Activated naive CD8-positive, alpha-beta T cell (primary cell): ENCODE data around the gene HOXC10.
A peak's percentile ranks its signal among the peaks of the same experiment; 100 is the strongest.

Experiments used
- H3K27ac Mint-ChIP-seq: one replicate; pipeline ENCODE4 v1.8.0; 2021; ENCODE audit warnings: mixed read lengths
- H3K27me3 Mint-ChIP-seq: one replicate; pipeline ENCODE4 v1.8.0; 2021; ENCODE audit warnings: mixed read lengths
- H3K36me3 Mint-ChIP-seq: one replicate; pipeline ENCODE4 v1.8.0; 2021; ENCODE audit warnings: mixed read lengths
- H3K4me1 Mint-ChIP-seq: one replicate; pipeline ENCODE4 v1.8.0; 2021; ENCODE audit warnings: low read depth, mixed read lengths
- H3K4me3 Mint-ChIP-seq: one replicate; pipeline ENCODE4 v1.8.0; 2021; ENCODE audit warnings: mild to moderate bottlenecking, mixed read lengths
- H3K9me3 Mint-ChIP-seq: one replicate; pipeline ENCODE4 v1.8.0; 2021; ENCODE audit warnings: low read depth, mixed read lengths

Gene HOXC10

DNA sequence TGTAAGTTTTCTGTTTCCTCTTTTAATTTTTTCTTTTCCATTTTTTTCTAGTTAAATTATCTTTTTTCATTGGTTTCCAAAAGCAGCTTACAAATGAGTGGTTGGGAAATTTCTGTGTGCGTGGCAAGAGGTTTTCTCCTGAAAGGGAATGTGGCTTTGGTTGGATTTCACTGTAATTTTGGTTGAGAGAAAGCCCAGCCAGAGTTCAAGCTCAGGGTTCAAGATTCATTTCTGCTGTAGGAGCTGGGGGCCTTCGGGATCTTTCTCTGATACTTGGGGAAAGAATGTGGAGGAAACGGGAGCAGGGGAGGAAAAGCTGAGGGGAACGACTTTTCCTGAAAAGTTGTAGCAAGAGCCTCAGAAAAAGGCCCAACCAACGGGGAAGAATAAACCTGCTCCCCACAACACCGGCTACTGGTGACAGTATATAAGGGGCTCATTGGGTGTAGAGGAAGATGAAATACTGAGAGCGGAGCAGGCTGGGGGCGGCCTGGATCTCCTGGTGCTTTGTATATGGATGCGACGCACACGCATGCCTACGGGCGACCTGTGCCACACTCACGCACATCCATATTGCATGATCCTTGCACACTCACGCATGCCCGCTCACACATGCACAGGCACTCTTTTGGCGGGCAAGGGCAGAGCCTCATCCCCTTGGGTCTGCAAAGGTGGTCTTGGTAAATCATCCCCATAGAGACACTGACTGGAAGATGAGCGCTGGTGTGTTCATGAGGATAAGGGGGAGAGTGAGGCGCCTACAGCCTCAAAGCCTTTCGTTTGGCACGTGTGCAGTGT is 1.9 kb downstream of the HOXC10 start:
- Mint-ChIP-seq H3K9me3 (no peaks in the 10 kb centered on the region), H3K4me3 (peak overlapping the region; percentile 38), H3K27ac (no peak overlapping the region), H3K4me1 (peaks cover 33% of the 10 kb centered on the region), H3K27me3 (peaks cover 67% of the 10 kb centered on the region), H3K36me3 (no peaks in the 10 kb centered on the region)

DNA sequence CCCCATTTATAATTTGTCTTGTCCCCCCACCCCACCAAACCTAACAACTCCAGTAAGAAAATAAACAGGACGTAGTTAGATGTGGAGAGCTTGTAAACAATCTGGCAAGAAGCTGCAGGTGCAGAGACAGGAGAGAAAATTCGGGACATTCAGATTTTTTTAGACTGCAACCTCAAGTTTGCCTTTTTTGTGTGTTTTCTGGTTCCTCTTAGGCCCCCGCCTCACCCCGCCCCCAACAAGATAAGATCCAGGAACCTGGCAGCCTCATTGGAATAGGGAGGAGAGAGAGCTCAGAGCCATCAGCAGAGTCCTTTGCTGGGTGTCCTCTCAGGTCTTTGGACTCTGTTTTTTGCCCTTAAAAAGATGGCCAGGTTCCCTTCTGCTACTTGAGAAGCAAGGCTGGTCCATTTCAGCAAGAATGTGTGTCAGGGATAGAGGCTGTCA is 2.9 kb downstream of the HOXC10 start:
- H3K4me3 Mint-ChIP-seq: no peak overlapping the region
- no peaks in the 10 kb centered on the region for H3K9me3 Mint-ChIP-seq
- peaks cover 67% of the 10 kb centered on the region for H3K27me3 Mint-ChIP-seq
- peaks cover 36% of the 10 kb centered on the region for H3K4me1 Mint-ChIP-seq
- H3K27ac Mint-ChIP-seq: no peak overlapping the region
- H3K36me3 Mint-ChIP-seq: no peaks in the 10 kb centered on the region

DNA sequence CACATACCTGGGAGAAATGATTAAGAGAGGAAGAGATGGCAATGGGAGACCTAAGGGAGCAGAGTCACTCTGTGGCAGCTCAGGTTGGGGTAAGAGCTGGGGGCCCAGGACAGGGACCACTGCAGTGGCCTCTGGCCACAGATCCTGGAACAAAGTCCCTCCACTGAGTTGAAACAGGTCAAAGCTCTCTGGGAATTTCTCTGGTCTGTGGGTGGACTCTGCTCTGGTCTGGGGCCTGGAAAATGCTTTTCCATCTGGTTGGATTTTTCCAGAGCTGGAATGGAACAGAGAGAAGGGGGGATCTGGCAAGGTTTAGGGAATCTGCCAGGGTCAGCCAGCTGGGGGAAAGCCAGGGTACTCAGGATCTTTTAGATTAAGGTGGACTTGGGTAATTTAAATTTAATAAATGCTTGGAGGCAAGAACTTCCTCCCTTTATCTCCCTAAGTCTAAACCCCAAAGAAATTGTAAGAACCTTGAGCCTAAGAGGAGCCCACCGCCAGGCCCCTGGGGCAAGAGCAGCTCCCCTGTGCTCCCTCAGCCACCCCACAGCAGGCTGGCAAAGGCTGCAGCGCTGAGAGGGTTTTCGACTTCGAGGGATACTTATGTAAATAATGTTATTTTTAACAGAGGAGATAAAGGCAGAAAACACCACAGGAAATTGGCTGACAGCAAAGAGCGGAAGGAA is 3.7 kb downstream of the HOXC10 start:
- Mint-ChIP-seq H3K27me3 (peaks cover 66% of the 10 kb centered on the region), H3K4me3 (no peak overlapping the region), H3K27ac (no peak overlapping the region), H3K4me1 (peaks cover 39% of the 10 kb centered on the region), H3K36me3 (no peaks in the 10 kb centered on the region), H3K9me3 (no peaks in the 10 kb centered on the region)

DNA sequence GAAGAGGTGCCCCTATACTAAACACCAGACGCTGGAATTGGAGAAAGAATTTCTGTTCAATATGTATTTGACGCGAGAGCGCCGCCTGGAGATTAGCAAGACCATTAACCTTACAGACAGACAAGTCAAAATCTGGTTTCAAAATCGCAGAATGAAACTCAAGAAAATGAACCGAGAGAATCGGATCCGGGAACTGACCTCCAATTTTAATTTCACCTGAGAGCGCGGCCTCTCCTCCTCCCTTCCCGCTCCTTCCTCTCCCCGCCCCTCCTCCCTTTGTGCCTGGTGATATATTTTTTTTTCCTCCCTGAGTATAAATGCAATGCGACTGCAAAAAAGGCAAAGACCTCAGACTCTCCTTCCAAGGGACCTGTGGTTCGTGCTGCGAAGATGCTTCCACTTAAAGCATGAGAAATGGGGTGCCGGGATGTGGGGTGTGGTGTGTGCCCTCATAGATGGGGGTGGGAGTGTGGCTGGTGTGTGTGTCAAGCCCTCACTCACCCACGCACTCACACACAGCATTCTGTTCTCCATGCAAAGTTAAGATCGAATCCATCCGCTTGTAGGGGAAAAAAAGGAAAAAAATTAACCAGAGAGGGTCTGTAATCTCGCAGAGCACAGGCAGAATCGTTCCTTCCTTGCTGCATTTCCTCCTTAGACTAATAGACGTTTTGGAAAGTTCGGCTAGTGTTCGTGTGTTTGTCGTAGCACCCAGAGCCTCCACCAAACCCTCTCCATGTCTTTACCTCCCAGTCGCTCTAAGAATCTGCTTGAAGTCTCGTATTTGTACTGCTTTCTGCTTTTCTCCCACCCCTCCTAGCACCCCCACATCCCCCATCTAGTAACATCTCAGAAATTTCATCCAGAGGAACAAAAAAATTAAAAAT is 4.5 kb downstream of the HOXC10 start:
- Mint-ChIP-seq H3K9me3 (no peaks in the 10 kb centered on the region), H3K27ac (no peak overlapping the region), H3K36me3 (no peaks in the 10 kb centered on the region), H3K27me3 (peaks cover 69% of the 10 kb centered on the region), H3K4me1 (peaks cover 44% of the 10 kb centered on the region), H3K4me3 (peak overlapping the region; percentile 69)

DNA sequence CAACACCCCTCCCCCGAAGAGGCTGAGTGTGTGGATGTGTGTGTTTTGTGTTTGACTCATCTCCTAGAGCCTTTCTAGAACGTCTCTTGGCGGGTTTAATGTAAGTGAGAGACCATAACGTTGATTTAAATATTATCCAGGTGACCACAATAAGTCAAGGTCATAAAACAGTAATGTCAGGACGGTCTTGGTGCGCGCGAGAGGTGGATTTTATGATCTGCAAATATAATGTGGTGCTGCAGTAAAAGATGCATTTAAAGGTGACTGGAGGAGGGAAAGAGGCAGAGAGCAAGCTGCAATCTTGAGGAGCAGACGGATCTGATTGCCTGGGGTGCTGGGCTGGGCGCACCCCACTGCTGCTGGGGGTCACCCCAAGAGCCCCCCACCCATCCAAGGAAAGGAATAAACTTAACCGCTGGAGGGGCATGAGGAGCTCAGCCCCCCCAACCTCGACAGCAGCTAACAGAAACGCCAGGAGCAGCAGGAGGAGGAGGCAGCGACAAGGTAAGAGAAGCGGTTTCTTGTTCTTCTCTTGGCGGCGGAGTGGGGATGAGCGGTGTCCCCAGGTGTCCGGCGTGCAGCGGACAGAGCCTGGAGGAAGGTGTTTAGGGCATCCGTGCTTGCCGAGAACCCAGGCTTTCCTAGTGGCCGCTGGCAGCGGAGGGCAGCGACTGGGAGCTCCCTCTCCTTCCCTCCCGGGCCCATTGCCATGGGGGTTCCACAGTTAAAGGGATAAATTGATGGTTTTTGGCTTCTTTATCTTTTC is 5.5 kb downstream of the HOXC10 start:
- Mint-ChIP-seq H3K9me3 (no peaks in the 10 kb centered on the region), H3K27ac (no peak overlapping the region), H3K27me3 (peaks cover 68% of the 10 kb centered on the region), H3K36me3 (no peaks in the 10 kb centered on the region), H3K4me3 (peak overlapping the region; percentile 17), H3K4me1 (peaks cover 42% of the 10 kb centered on the region)

DNA sequence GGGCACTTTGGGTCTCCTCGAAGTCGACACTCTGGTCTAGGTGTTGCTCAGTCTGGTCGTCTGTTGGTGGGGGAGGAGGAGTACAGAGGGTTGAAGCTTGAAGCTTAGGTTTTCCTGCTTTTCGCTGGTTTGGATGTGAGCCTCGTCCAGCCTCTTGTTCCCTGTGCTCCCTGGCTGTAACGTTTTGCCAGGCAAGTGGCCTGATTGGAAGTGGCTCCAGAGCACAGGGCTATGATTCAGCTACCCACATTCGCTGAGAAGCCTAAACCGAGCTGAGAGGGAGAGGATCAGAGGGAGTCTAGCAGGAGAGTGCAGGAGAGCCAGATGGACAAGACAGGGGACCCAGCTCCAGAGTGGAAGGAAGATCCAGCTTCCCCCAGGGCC is 6.1 kb downstream of the HOXC10 start:
- Mint-ChIP-seq H3K36me3 (no peaks in the 10 kb centered on the region), H3K9me3 (no peaks in the 10 kb centered on the region), H3K4me1 (peaks cover 43% of the 10 kb centered on the region), H3K27me3 (peaks cover 66% of the 10 kb centered on the region), H3K27ac (no peak overlapping the region), H3K4me3 (no peak overlapping the region)

DNA sequence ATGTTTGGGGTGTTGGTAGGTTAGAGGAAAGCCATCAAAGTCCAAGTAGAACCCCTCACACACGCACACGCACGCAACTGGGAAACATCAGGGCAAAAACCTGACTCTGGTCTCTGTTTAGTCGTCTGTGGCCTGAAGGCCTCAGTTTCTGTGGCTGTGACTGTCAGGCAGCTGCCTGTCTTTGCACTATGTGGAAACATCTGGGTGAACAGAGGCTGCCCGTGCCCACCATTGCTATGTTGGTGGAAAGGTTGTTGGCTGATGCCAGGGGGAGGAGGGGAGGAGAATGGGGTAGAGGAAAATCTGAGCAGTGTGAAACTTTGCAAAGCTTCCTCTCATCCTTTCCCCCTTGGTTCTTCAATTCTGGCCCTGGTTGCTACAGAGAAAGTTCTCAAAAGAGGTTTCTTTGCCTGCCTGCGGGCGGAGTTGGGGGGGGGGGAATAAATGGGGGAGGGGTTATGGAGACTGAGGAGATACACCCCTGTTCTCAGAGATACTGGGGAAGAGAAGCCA is 7.5 kb downstream of the HOXC10 start:
- peaks cover 43% of the 10 kb centered on the region for H3K4me1 Mint-ChIP-seq
- no peak overlapping the region for H3K4me3 Mint-ChIP-seq

DNA sequence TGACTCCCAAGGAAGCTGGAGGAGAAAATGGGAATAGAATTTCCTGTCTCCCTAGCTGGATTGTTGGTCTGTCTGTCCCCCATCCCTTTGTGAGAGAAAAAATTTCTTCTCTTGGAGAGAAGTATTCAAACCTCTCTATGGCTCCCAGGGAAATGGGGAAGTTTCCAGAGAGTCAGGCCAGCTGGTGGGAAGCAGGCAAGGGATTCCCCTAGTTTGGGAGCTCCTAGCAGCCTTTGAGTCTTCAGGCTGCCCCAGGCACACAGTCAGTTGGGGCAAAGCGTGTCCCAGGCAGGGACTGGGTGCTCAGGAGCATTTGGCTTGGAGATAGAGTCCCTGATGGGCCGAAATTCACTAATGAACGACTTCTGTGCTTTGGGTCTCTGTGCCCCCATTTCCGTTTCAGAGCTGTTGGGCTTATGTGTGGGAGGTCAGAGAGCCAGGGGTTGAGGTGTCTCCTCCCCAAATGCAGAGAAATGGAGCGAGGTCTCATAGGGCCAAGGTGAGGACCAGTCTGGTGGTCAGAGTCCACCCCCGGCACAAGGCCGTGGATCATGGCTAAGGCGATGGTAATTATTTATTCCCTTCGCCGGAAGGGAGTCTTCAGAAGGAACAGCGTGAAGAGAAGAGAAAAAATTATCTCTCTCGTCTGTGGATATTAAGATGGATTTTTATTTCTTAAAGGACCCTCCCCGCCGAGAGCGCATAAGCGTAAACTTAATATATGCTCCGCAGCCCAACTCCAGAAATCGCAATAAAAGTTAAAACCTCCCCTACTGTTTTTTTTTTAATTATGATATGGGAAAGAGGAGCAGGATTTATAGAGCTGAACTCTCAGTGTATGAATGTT is 8.4 kb downstream of the HOXC10 start:
- H3K27me3 Mint-ChIP-seq: peaks cover 61% of the 10 kb centered on the region
- H3K27ac Mint-ChIP-seq: peak overlapping the region; percentile 34
- no peaks in the 10 kb centered on the region for H3K9me3 Mint-ChIP-seq
- peak overlapping the region; percentile 65 for H3K4me3 Mint-ChIP-seq
- peaks cover 50% of the 10 kb centered on the region for H3K4me1 Mint-ChIP-seq
- no peaks in the 10 kb centered on the region for H3K36me3 Mint-ChIP-seq

More for the DNA sequence above, 7.5 kb downstream of the HOXC10 start:
- Mint-ChIP-seq H3K36me3 (no peaks in the 10 kb centered on the region), H3K27ac (no peak overlapping the region), H3K27me3 (peaks cover 60% of the 10 kb centered on the region), H3K9me3 (no peaks in the 10 kb centered on the region)

DNA sequence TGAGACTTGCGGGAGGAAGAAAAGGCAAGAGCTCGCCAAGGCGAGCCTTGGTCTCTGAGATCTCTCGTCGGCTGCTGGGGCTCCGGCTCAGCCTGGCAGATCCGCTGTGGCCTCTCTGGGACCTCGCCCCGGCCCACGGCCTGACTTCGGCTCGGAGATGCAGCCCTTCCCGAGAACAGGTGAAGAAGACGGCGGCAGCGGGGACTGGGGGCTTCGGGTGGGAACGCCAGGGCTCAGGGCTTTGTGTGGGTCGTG is 9.0 kb downstream of the HOXC10 start:
- Mint-ChIP-seq H3K36me3 (no peaks in the 10 kb centered on the region), H3K27me3 (peaks cover 64% of the 10 kb centered on the region), H3K27ac (no peak overlapping the region), H3K4me3 (peak overlapping the region; percentile 65), H3K4me1 (peaks cover 49% of the 10 kb centered on the region), H3K9me3 (no peaks in the 10 kb centered on the region)

DNA sequence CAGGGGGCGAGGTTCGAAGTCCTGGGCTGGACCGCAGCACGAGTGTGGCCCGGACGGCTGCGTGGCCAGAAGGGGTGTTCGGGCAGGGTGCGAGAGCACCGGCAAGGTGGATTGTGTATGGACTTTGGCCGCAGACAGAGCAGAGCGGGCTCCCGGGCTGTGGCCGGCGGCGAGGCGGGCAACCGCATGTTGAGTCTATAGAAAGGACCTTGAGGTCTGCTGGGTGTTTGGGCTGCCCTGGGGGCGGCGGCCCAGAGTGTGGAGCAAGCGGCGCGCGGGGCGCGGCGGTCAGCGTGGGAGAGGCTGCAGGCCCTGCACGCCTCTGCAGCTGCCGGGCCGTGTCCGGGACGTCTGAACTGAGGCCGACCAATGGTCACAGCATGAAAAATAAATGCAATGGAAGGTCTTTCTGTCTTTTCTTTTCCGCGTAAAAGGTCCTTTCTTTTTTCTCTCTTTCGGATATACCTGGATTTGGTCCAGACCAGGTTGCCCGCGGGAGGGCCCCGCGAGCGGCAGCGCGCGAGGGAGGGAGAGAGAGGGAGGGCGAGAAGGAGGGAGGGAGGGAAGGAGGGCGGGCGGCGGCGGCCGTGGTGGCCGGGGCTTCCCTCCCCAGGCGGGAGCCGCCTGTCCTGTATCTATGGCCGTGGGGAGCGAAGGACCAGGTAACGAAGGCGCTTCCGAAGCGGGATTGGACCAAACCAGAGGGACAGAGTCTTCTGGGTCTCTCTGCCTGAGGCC is 9.5 kb downstream of the HOXC10 start:
- Mint-ChIP-seq H3K4me1 (peaks cover 45% of the 10 kb centered on the region), H3K4me3 (peak overlapping the region; percentile 81), H3K9me3 (no peaks in the 10 kb centered on the region), H3K27ac (no peak overlapping the region), H3K27me3 (peaks cover 61% of the 10 kb centered on the region), H3K36me3 (no peaks in the 10 kb centered on the region)

DNA sequence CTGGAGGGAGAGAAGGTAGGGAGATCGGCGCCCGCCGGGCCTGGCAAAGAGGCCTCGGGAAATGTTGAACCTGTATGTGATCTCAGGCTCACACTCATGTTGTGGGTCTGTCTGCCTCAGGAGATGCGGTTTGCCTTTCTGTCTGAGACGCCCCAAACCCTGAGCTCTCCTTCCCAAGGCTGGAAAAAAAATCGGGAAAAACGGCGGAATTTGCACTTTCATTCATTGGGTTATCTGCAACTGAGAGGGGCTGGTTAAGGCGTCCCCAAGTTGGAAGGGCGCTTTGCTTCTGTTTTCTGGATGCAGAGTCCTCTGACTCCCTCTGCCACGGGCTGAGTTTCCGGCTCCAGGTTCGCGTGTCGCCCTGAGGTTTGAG is 10.0 kb downstream of the HOXC10 start:
- Mint-ChIP-seq H3K27ac (no peak overlapping the region), H3K4me3 (peak overlapping the region; percentile 81), H3K27me3 (peaks cover 58% of the 10 kb centered on the region), H3K4me1 (peaks cover 43% of the 10 kb centered on the region), H3K9me3 (no peaks in the 10 kb centered on the region), H3K36me3 (no peaks in the 10 kb centered on the region)

DNA sequence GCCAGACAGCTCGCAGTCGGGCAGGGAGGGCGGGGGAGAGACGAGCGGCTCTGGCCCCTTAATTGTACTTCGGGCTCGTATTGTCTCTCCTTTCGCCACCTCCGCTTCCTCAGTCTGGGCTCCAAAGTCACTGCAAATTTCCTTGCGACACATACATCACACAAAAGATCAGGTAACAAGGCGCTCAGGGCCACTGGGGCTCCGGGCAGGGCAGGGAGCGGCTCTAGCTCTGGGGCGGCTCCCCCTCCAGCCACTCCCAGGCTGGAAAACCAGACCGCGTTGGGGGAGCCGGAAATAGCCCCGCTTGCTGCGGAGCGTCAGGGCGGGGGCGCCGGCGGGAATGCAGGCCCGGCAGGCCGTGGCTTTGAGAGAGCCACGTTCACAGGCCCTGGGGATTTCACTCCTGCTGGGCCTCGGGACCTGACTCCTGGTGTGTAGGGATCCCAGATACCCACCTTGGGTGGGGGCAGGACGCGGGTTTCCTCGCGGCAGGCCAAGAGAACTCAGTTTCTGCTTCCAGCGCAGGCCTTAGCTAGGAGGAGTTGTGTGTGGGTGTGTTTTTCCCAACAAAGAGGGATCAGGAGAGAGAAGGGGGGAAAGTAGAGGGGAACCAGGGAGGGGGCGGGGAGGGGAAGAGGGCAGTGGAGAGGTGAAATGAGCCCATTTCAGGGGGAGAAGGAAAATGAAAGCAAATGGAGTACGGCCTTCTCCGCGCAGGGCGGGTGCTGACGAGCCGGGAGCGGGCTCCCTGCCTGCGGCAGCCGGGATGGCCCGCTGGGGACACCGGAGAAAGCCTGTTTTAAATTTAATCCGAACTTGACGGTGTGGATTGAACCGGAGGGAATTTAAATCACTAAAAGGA is 10.7 kb downstream of the HOXC10 start:
- peaks cover 39% of the 10 kb centered on the region for H3K4me1 Mint-ChIP-seq
- H3K36me3 Mint-ChIP-seq: no peaks in the 10 kb centered on the region
- H3K27me3 Mint-ChIP-seq: peaks cover 52% of the 10 kb centered on the region
- H3K27ac Mint-ChIP-seq: no peak overlapping the region
- peak overlapping the region; percentile 81 for H3K4me3 Mint-ChIP-seq
- no peaks in the 10 kb centered on the region for H3K9me3 Mint-ChIP-seq
